H9 (cell line): ENCODE measurements around the gene MYH9. TPM values are rescaled to one million over a fixed set of nuclear protein-coding genes. Genes with fewer than 3 reads are reported as not detected.
A peak's percentile ranks its signal among the peaks of the same experiment; 100 is the strongest.

Source experiments
- DNase-seq: peaks from one replicate; pipeline ENCODE4 v3.0.0-alpha.2; 2017
- H2AFZ ChIP-seq: one replicate; pipeline ENCODE4 v1.6.1; 2013; ENCODE audit warnings: mild to moderate bottlenecking, low read length, control low read depth, moderate library complexity
- H2AK5ac ChIP-seq: 2 replicates; pipeline ENCODE4 v1.6.1; 2013; ENCODE audit warnings: low read length, control low read depth, mixed read lengths; ENCODE audit not compliant: insufficient read length
- H2BK120ac ChIP-seq: one replicate; pipeline ENCODE4 v1.6.1; 2013; ENCODE audit warnings: low read depth, mild to moderate bottlenecking, low read length, control low read depth, inconsistent platforms; ENCODE audit not compliant: poor library complexity, severe bottlenecking
- H2BK12ac ChIP-seq: 2 replicates; pipeline ENCODE4 v1.6.1; 2013; ENCODE audit warnings: low read length, control low read depth, mixed read lengths, low read depth; ENCODE audit not compliant: insufficient read length
- H2BK15ac ChIP-seq: 2 replicates; pipeline ENCODE4 v1.6.1; 2013; ENCODE audit warnings: low read depth, low read length, control low read depth
- H2BK20ac ChIP-seq: one replicate; pipeline ENCODE4 v1.6.1; 2013; ENCODE audit warnings: low read depth, mild to moderate bottlenecking, low read length, control low read depth, inconsistent platforms; ENCODE audit not compliant: poor library complexity, severe bottlenecking
- H2BK5ac ChIP-seq: 2 replicates; pipeline ENCODE4 v1.6.1; 2013; ENCODE audit warnings: low read length, control low read depth, mixed read lengths; ENCODE audit not compliant: insufficient read length
- H3K14ac ChIP-seq: 2 replicates; pipeline ENCODE4 v1.6.1; 2013; ENCODE audit warnings: low read length, control low read depth; ENCODE audit not compliant: insufficient read depth
- H3K18ac ChIP-seq: 2 replicates; pipeline ENCODE4 v1.6.1; 2013; ENCODE audit warnings: low read depth, mild to moderate bottlenecking, mixed read lengths, low read length, control low read depth; ENCODE audit not compliant: insufficient read length
- H3K23ac ChIP-seq: 2 replicates; pipeline ENCODE4 v1.6.1; 2013; ENCODE audit warnings: low read length, control low read depth, mixed read lengths, low read depth; ENCODE audit not compliant: insufficient read length
- H3K23me2 ChIP-seq: 2 replicates; pipeline ENCODE4 v1.6.1; 2013; ENCODE audit warnings: low read depth, mild to moderate bottlenecking, mixed read lengths, low read length, control low read depth; ENCODE audit not compliant: insufficient read length, poor library complexity, severe bottlenecking
- H3K27ac ChIP-seq: 2 replicates; pipeline ENCODE4 v1.5.1; 2013; ENCODE audit warnings: low read length, control low read depth, mixed read lengths, low read depth; ENCODE audit not compliant: insufficient read length
- H3K27me3 ChIP-seq: 2 replicates; pipeline ENCODE4 v1.6.1; 2013; ENCODE audit warnings: low read length, control low read depth, inconsistent platforms; ENCODE audit not compliant: insufficient read depth
- H3K4ac ChIP-seq: 2 replicates; pipeline ENCODE4 v1.6.1; 2013; ENCODE audit warnings: low read depth, mild to moderate bottlenecking, control low read depth, inconsistent platforms, low read length, moderate library complexity
- H3K4me1 ChIP-seq: 2 replicates; pipeline ENCODE4 v1.6.1; 2013; ENCODE audit warnings: low read length, control low read depth, inconsistent platforms; ENCODE audit not compliant: insufficient read depth
- H3K4me2 ChIP-seq: 2 replicates; pipeline ENCODE4 v1.6.1; 2013; ENCODE audit warnings: low read length, control low read depth, mixed read lengths; ENCODE audit not compliant: insufficient read length, insufficient read depth
- H3K56ac ChIP-seq: 2 replicates; pipeline ENCODE4 v1.6.1; 2013; ENCODE audit warnings: low read depth, mild to moderate bottlenecking, mixed read lengths, low read length, control low read depth; ENCODE audit not compliant: insufficient read length
- H3K79me1 ChIP-seq: 2 replicates; pipeline ENCODE4 v1.6.1; 2013; ENCODE audit warnings: low read depth, mild to moderate bottlenecking, moderate library complexity, low read length, control low read depth, inconsistent platforms; ENCODE audit not compliant: insufficient read depth, poor library complexity, severe bottlenecking
- H3K79me2 ChIP-seq: 2 replicates; pipeline ENCODE4 v1.6.1; 2013; ENCODE audit warnings: low read length, control low read depth, inconsistent platforms; ENCODE audit not compliant: insufficient read depth
- H3K9ac ChIP-seq: 2 replicates; pipeline ENCODE4 v1.6.1; 2013; ENCODE audit warnings: low read length, control low read depth, mixed read lengths; ENCODE audit not compliant: insufficient read length; ENCODE audit errors: extremely low read depth
- H3K9me3 ChIP-seq: one replicate; pipeline ENCODE4 v1.6.1; 2013; ENCODE audit warnings: low read depth, low read length, inconsistent platforms; ENCODE audit not compliant: control insufficient read depth
- H3T11ph ChIP-seq: one replicate; pipeline ENCODE4 v1.6.1; 2013; ENCODE audit warnings: mild to moderate bottlenecking, low read length, control low read depth, inconsistent platforms
- H4K20me1 ChIP-seq: one replicate; pipeline ENCODE4 v1.6.1; 2013; ENCODE audit not compliant: control insufficient read depth, insufficient read length, insufficient read depth
- H4K5ac ChIP-seq: 2 replicates; pipeline ENCODE4 v1.6.1; 2013; ENCODE audit warnings: low read depth, mild to moderate bottlenecking, mixed read lengths, low read length, control low read depth; ENCODE audit not compliant: insufficient read length
- H4K8ac ChIP-seq: replicated peaks from 2 replicates; pipeline ENCODE4 v1.6.1; 2013; ENCODE audit warnings: low read length, control low read depth, mixed read lengths, low read depth; ENCODE audit not compliant: insufficient read length
- H4K91ac ChIP-seq: 2 replicates; pipeline ENCODE4 v1.6.1; 2013; ENCODE audit warnings: low read depth, mild to moderate bottlenecking, moderate library complexity, mixed read lengths, low read length, control low read depth; ENCODE audit not compliant: insufficient read length
- H3K27ac Mint-ChIP-seq, 3 experiments: 2 replicates in 2 of 3; 3 replicates in 1 of 3; pipeline ENCODE4 v1.8.0; 2020 to 2021; ENCODE audit warnings: mixed read lengths in 3 of 3, mild to moderate bottlenecking in 1 of 3, moderate library complexity in 1 of 3
- H3K27me3 Mint-ChIP-seq: 2 replicates; pipeline ENCODE4 v1.8.0; 2021; ENCODE audit warnings: low read depth, mild to moderate bottlenecking, moderate library complexity, mixed read lengths
- H3K36me3 Mint-ChIP-seq, 3 experiments: 2 replicates in 2 of 3; 3 replicates in 1 of 3; pipeline ENCODE4 v1.8.0; 2020 to 2021; ENCODE audit warnings: low read depth in 3 of 3, mixed read lengths in 3 of 3; ENCODE audit not compliant: insufficient read depth in 1 of 3
- H3K4me1 Mint-ChIP-seq, 2 experiments: 2 replicates each; pipeline ENCODE4 v1.8.0; 2020; ENCODE audit warnings: mixed read lengths in 2 of 2
- H3K4me3 Mint-ChIP-seq, 2 experiments: 2 replicates in 1 of 2; 3 replicates in 1 of 2; pipeline ENCODE4 v1.8.0; 2020 to 2021; ENCODE audit warnings: mild to moderate bottlenecking in 2 of 2, mixed read lengths in 2 of 2, moderate library complexity in 1 of 2
- H3K9me3 Mint-ChIP-seq, 2 experiments: 2 replicates in 1 of 2; 3 replicates in 1 of 2; pipeline ENCODE4 v1.8.0; 2020; ENCODE audit warnings: mild to moderate bottlenecking in 2 of 2, mixed read lengths in 2 of 2, moderate library complexity in 1 of 2
- WGBS: extraction: QIAGEN DNeasy Blood & Tissue Kit; methylation state at CpG from one replicate; pipeline ENCODE4 v1.1.7; 2013; ENCODE audit warnings: missing lambda C conversion rate, low lambda C conversion rate, mixed read lengths; ENCODE audit not compliant: insufficient read length; ENCODE audit errors: extremely low coverage; 5-methylcytosine and 5-hydroxymethylcytosine counted together
- total RNA-seq: library from RNA; stranded (reverse); gene quantifications from 2 replicates; pipeline ENCODE4 v1.2.1, GENCODE V29; 2021
- TF ChIP-seq, protein P1 (sequence below): fragments of 200-600 bp; sonication (generic); conservative IDR thresholded peaks from 3 replicates; pipeline ENCODE4 v1.8.0; 2021; ENCODE audit warnings: antibody characterized with exemption, mild to moderate bottlenecking

Gene MYH9
- total RNA-seq, 1 experiment from 2014 or later: 266 TPM

DNA sequence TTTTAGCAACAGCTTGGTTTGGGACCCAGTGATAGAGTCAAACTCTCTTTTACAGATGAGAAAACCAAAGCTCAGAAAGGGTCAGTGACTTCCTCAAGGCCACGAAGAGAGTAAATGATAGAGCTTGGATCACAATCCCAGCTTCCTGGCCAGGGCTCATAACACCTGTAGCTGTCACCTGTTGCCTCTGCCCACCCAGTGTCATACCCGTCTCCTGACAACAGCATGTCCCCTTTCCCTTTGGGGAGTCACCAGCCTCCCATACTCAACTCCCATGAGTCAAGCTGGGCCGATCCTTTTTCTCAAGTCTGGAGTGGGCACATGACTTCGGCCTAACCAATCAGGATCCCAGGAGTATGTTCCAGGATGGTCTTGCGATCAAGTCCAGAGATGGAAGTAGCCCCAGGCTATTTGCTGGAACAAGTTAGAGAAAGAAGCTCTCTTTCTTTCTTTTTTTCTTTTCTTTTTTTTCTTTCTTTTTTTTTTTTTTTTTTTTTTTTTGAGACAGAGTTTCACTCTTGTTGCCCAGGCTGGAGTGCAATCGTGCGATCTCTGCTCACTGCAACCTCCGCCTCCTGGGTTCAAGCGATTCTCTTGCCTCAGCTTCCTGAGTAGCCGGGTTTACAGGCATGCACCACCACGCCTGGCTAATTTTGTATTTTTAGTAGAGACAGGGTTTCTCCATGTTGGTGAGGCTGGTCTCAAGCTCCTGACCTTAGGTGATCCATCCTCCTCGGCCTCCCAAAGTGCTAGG lies 27.8 kb upstream of the MYH9 start:
- no peaks in the 10 kb centered on the region for H4K20me1 ChIP-seq
- no peak overlapping the region for H4K8ac ChIP-seq
- H4K5ac ChIP-seq: no peak overlapping the region
- H2AK5ac ChIP-seq: no peak overlapping the region
- Mint-ChIP-seq H3K27me3 (no peaks in the 10 kb centered on the region), H3K27ac (peak overlapping the region in 1 of 3 experiments; percentile 35; a peak in 1 of 7 replicates), H3K9me3 (no peaks in the 10 kb centered on the region; a peak in 1 of 5 replicates), H3K4me3 (no peak overlapping the region), H3K36me3 (no peaks in the 10 kb centered on the region), H3K4me1 (peaks cover 12 to 14% of the 10 kb centered on the region in 2 experiments)
- no peak overlapping the region for H3K18ac ChIP-seq
- no peak overlapping the region for H2BK120ac ChIP-seq
- H3K27ac ChIP-seq: no peak overlapping the region
- no peak overlapping the region for H3K23ac ChIP-seq
- no peak overlapping the region for H3K9ac ChIP-seq
- no peak overlapping the region for H3T11ph ChIP-seq
- H2BK20ac ChIP-seq: no peak overlapping the region
- no peak overlapping the region for H3K4me2 ChIP-seq
- H3K14ac ChIP-seq: no peak overlapping the region
- H3K79me1 ChIP-seq: no peaks in the 10 kb centered on the region
- H3K79me2 ChIP-seq: no peaks in the 10 kb centered on the region
- H3K4me1 ChIP-seq: no peaks in the 10 kb centered on the region; the same call in 1 of the 2 replicates
- H3K27me3 ChIP-seq: no peaks in the 10 kb centered on the region
- H3K4ac ChIP-seq: no peak overlapping the region
- no peaks in the 10 kb centered on the region for H3K9me3 ChIP-seq
- H2AFZ ChIP-seq: no peak overlapping the region
- no peak overlapping the region for H4K91ac ChIP-seq
- no peak overlapping the region for H2BK12ac ChIP-seq
- TF ChIP-seq, protein P1, sequence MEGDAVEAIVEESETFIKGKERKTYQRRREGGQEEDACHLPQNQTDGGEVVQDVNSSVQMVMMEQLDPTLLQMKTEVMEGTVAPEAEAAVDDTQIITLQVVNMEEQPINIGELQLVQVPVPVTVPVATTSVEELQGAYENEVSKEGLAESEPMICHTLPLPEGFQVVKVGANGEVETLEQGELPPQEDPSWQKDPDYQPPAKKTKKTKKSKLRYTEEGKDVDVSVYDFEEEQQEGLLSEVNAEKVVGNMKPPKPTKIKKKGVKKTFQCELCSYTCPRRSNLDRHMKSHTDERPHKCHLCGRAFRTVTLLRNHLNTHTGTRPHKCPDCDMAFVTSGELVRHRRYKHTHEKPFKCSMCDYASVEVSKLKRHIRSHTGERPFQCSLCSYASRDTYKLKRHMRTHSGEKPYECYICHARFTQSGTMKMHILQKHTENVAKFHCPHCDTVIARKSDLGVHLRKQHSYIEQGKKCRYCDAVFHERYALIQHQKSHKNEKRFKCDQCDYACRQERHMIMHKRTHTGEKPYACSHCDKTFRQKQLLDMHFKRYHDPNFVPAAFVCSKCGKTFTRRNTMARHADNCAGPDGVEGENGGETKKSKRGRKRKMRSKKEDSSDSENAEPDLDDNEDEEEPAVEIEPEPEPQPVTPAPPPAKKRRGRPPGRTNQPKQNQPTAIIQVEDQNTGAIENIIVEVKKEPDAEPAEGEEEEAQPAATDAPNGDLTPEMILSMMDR: no peak
- no peak overlapping the region for H2BK15ac ChIP-seq
- H3K23me2 ChIP-seq: peaks cover under 1% of the 10 kb centered on the region
- DNase-seq: no peak
- WGBS: no CpG with 5 or more reads among the region's 12 CpGs
- no peak overlapping the region for H3K56ac ChIP-seq
- no peak overlapping the region for H2BK5ac ChIP-seq
